HepG2 (cell line): ENCODE results near the gene TBC1D20. TPM values are rescaled to one million over a fixed set of nuclear protein-coding genes. Genes with fewer than 3 reads are reported as not detected.

ENCODE experiments used
- ARID2 ChIP-seq: sonication (generic); formaldehyde crosslinking; IDR thresholded peaks from 2 replicates; pipeline ENCODE4 v1.8.1; 2022; ENCODE audit warnings: mild to moderate bottlenecking, missing genetic modification reagents, borderline replicate concordance
- ATF1 ChIP-seq: IDR thresholded peaks from 2 replicates; pipeline ENCODE4 v1.6.1; 2016; ENCODE audit warnings: mild to moderate bottlenecking, control low read depth
- DR1 ChIP-seq: sonication (generic); formaldehyde crosslinking; IDR thresholded peaks from 2 replicates; pipeline ENCODE4 v1.8.0; 2021; ENCODE audit warnings: mild to moderate bottlenecking, missing genetic modification reagents, inconsistent platforms
- EZH2 ChIP-seq: conservative IDR thresholded peaks from 2 replicates; pipeline ENCODE4 v1.6.1; 2012; ENCODE audit warnings: mild to moderate bottlenecking, low read depth, low read length, moderate library complexity
- FOXP1 ChIP-seq, 2 experiments: fragments of 450-650 bp in 1 of 2; IDR thresholded peaks; 2 replicates each; pipeline ENCODE4 v1.6.1; 2017 to 2018; ENCODE audit warnings: antibody characterized with exemption in 1 of 2
- HHEX ChIP-seq: IDR thresholded peaks from 2 replicates; pipeline ENCODE4 v1.6.1; 2016; ENCODE audit warnings: control low read depth
- IRX3 ChIP-seq: sonication (generic); formaldehyde crosslinking; IDR thresholded peaks from 2 replicates; pipeline ENCODE4 v1.8.1; 2023; ENCODE audit warnings: mild to moderate bottlenecking, low read depth, missing genetic modification reagents, borderline replicate concordance
- MEF2D ChIP-seq: sonication (generic); formaldehyde crosslinking; IDR thresholded peaks from 2 replicates; pipeline ENCODE4 v1.5.1; 2020; ENCODE audit warnings: mild to moderate bottlenecking, missing genetic modification reagents
- NBN ChIP-seq: fragments of 450-650 bp; conservative IDR thresholded peaks from 2 replicates; pipeline ENCODE4 v1.6.1; 2017
- NCOR1 ChIP-seq: fragments of 200-600 bp; sonication (generic); IDR thresholded peaks from 2 replicates; pipeline ENCODE4 v1.7.0; 2017; ENCODE audit warnings: antibody characterized with exemption, low read length, borderline replicate concordance
- PCBP2 ChIP-seq: fragments of 200-400 bp; formaldehyde crosslinking; optimal IDR thresholded peaks from 2 replicates; pipeline ENCODE3; 2018; ENCODE audit warnings: low read length, low read depth; ENCODE audit not compliant: poor library complexity, severe bottlenecking
- SIX1 ChIP-seq: sonication (generic); formaldehyde crosslinking; IDR thresholded peaks from 2 replicates; pipeline ENCODE4 v1.4.0; 2020; ENCODE audit warnings: missing genetic modification reagents, borderline replicate concordance
- SMAD1 ChIP-seq: sonication (generic); formaldehyde crosslinking; IDR thresholded peaks from 2 replicates; pipeline ENCODE4 v1.4.0; 2020; ENCODE audit warnings: missing genetic modification reagents, low read depth, mild to moderate bottlenecking, borderline replicate concordance
- SRF ChIP-seq: IDR thresholded peaks from 2 replicates; pipeline ENCODE4 v1.6.1; 2011; ENCODE audit warnings: mild to moderate bottlenecking, low read depth, low read length, moderate library complexity
- TOPORS ChIP-seq: sonication (generic); formaldehyde crosslinking; IDR thresholded peaks from 2 replicates; pipeline ENCODE4 v1.8.0; 2023; ENCODE audit warnings: mild to moderate bottlenecking, missing genetic modification reagents
- XBP1 ChIP-seq: sonication (generic); formaldehyde crosslinking; IDR thresholded peaks from 2 replicates; pipeline ENCODE4 v1.5.0; 2020; ENCODE audit warnings: missing genetic modification reagents
- ZBTB7B ChIP-seq: sonication (generic); formaldehyde crosslinking; IDR thresholded peaks from 2 replicates; pipeline ENCODE4 v1.4.0; 2020; ENCODE audit warnings: missing genetic modification reagents
- ZNF235 ChIP-seq: sonication (generic); formaldehyde crosslinking; IDR thresholded peaks from 2 replicates; pipeline ENCODE4 v1.8.1; 2023; ENCODE audit warnings: mild to moderate bottlenecking, missing genetic modification reagents, borderline replicate concordance
- ZNF251 ChIP-seq: sonication (generic); formaldehyde crosslinking; IDR thresholded peaks from 2 replicates; pipeline ENCODE4 v1.9.0; 2021; ENCODE audit warnings: mild to moderate bottlenecking, missing genetic modification reagents
- ZNF33B ChIP-seq: sonication (generic); formaldehyde crosslinking; IDR thresholded peaks from 2 replicates; pipeline ENCODE4 v1.5.1; 2020; ENCODE audit warnings: mild to moderate bottlenecking, missing genetic modification reagents
- ZNF543 ChIP-seq: sonication (generic); formaldehyde crosslinking; IDR thresholded peaks from 2 replicates; pipeline ENCODE4 v1.4.0; 2020; ENCODE audit warnings: mild to moderate bottlenecking, missing genetic modification reagents
- ZNF660 ChIP-seq: sonication (generic); formaldehyde crosslinking; IDR thresholded peaks from 2 replicates; pipeline ENCODE4 v1.5.1; 2020; ENCODE audit warnings: mild to moderate bottlenecking, low read depth, missing genetic modification reagents, borderline replicate concordance
- ZSCAN22 ChIP-seq: sonication (generic); formaldehyde crosslinking; IDR thresholded peaks from 2 replicates; pipeline ENCODE4 v1.4.0; 2020; ENCODE audit warnings: mild to moderate bottlenecking, missing genetic modification reagents
- polyA plus RNA-seq, 8 experiments: library from polyadenylated mRNA; depleted of rRNA in 3 of 8; stranded (reverse) in 7 of 8; unstranded in 1 of 8; fragments of >200 nt; fragmentation: Illumina TruSeq in 4 of 8; extraction: Trizol in 4 of 8; gene quantifications; 2 replicates each; pipeline versions ENCODE4 v1.2.1 to v1.2.3, GENCODE V29; 2011 to 2016; ENCODE audit warnings: low read depth in 4 of 8, missing spikeins in 1 of 8, mixed read lengths in 1 of 8; ENCODE audit not compliant: insufficient read depth in 1 of 8
- total RNA-seq, 5 experiments: library from RNA; depleted of rRNA; stranded (reverse); fragments of >200 nt; fragmentation: Illumina TruSeq; extraction: Trizol; gene quantifications; 2 replicates each; pipeline ENCODE4 v1.2.3, GENCODE V29; 2016; ENCODE audit warnings: low read depth in 1 of 5
- TF ChIP-seq, protein P1 (sequence below): IDR thresholded peaks from 2 replicates; pipeline ENCODE4 v1.6.1; 2016; ENCODE audit warnings: control low read depth
- TF ChIP-seq, protein P2 (sequence below): fragments of 450-650 bp; IDR thresholded peaks from 2 replicates; pipeline ENCODE4 v1.6.1; 2016
- TF ChIP-seq, protein P3 (sequence below): sonication (generic); formaldehyde crosslinking; IDR thresholded peaks from 2 replicates; pipeline ENCODE4 v1.9.0; 2021; ENCODE audit warnings: missing genetic modification reagents, mild to moderate bottlenecking, borderline replicate concordance

TBC1D20 gene
- total and polyA plus RNA-seq, 2 of the 13 experiments (the other 11 are each of a cell fraction or from before 2014, with no cell fraction given), result 36.6 to 47.1 TPM

DNA sequence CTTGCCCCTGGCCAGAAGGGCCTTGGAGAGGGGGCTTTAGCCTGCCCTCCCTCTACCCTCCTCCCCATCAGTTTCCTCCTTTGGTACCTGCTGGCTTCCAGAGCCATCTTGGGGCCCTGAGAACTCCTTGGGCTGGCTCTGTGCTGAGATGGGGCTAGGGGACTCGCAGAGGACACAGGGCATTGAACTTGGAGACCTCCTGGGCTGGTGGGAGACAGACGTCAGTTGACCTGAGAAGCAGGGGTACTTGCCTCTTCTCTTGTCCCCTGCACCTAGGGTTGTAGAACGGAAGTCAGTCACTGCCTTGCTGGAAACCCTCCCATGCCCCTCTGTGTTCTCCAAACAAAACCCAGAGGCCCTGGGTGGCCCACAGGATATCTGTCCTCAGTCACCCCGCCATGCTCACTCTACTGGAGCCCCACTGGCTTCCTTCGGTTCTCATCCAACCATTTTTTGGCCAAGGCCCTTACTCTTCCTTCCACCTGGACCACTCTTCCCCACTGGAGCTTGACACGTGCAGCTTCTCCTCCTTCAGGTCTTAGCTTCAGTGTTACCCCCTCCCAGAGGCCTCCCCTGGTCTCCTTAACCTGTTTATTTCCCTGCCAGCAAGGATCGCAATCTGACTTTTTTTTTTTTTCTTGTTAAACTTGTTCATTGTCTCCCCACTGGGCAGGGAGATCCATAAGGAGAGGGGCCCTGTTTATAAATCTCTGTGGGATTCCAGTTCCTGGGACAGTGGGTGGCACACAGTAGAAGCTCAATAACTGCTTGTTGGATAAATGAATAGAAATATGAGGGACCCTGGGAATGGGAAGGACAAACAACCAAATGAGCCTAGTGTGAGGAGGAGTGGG, 53.3 kb downstream of the TBC1D20 start (continued):
- TF ChIP-seq, protein P1, sequence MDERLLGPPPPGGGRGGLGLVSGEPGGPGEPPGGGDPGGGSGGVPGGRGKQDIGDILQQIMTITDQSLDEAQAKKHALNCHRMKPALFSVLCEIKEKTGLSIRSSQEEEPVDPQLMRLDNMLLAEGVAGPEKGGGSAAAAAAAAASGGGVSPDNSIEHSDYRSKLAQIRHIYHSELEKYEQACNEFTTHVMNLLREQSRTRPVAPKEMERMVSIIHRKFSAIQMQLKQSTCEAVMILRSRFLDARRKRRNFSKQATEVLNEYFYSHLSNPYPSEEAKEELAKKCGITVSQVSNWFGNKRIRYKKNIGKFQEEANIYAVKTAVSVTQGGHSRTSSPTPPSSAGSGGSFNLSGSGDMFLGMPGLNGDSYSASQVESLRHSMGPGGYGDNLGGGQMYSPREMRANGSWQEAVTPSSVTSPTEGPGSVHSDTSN, result no peak
- TF ChIP-seq TOPORS (CRISPR knock-in tag), result peak; percentile 50; the same call in 1 of the 2 replicates
- TF ChIP-seq ZBTB7B (CRISPR knock-in tag), result no peak; the same call in none of the 2 replicates
- no peak for TF ChIP-seq NCOR1
- TF ChIP-seq FOXP1 (IDR thresholded peaks at IDR 0.05), result no peak
- TF ChIP-seq FOXP1 (CRISPR knock-in tag; IDR thresholded peaks at IDR 0.05), result no peak
- TF ChIP-seq MEF2D (CRISPR knock-in tag), result peak; percentile 10; the same call in 1 of the 2 replicates
- TF ChIP-seq NBN, result no peak
- peak; percentile 36; the same call in 1 of the 2 replicates for TF ChIP-seq SIX1 (CRISPR knock-in tag)
- TF ChIP-seq ZNF235, result no peak
- TF ChIP-seq ZNF33B, result no peak
- no peak; the same call in 1 of the 2 replicates for TF ChIP-seq SMAD1 (CRISPR knock-in tag)
- no peak for TF ChIP-seq DR1
- TF ChIP-seq ZNF251, result peak; percentile 89; the same call in 1 of the 2 replicates
- TF ChIP-seq, protein P2, sequence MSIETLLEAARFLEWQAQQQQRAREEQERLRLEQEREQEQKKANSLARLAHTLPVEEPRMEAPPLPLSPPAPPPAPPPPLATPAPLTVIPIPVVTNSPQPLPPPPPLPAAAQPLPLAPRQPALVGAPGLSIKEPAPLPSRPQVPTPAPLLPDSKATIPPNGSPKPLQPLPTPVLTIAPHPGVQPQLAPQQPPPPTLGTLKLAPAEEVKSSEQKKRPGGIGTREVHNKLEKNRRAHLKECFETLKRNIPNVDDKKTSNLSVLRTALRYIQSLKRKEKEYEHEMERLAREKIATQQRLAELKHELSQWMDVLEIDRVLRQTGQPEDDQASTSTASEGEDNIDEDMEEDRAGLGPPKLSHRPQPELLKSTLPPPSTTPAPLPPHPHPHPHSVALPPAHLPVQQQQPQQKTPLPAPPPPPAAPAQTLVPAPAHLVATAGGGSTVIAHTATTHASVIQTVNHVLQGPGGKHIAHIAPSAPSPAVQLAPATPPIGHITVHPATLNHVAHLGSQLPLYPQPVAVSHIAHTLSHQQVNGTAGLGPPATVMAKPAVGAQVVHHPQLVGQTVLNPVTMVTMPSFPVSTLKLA, result peak; percentile 55; the same call in 1 of the 2 replicates
- no peak for TF ChIP-seq HHEX (CRISPR knock-in tag)
- 0 out of 2 replicates have a peak, but pooled peaks have one; percentile 24 for TF ChIP-seq ZSCAN22 (CRISPR knock-in tag)
- TF ChIP-seq XBP1 (CRISPR knock-in tag), result no peak
- TF ChIP-seq, protein P3, sequence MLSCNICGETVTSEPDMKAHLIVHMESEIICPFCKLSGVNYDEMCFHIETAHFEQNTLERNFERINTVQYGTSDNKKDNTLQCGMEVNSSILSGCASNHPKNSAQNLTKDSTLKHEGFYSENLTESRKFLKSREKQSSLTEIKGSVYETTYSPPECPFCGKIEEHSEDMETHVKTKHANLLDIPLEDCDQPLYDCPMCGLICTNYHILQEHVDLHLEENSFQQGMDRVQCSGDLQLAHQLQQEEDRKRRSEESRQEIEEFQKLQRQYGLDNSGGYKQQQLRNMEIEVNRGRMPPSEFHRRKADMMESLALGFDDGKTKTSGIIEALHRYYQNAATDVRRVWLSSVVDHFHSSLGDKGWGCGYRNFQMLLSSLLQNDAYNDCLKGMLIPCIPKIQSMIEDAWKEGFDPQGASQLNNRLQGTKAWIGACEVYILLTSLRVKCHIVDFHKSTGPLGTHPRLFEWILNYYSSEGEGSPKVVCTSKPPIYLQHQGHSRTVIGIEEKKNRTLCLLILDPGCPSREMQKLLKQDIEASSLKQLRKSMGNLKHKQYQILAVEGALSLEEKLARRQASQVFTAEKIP, result no peak
- TF ChIP-seq EZH2, result no peak
- TF ChIP-seq ARID2 (CRISPR knock-in tag), result peak; percentile 95; the same call in 1 of the 2 replicates
- no peak for TF ChIP-seq SRF
- TF ChIP-seq ZNF660 (CRISPR knock-in tag), result no peak; the same call in none of the 2 replicates
- peak; percentile 20 for TF ChIP-seq ZNF543 (CRISPR knock-in tag)
- peak; percentile 53; the same call in 1 of the 2 replicates for TF ChIP-seq IRX3
- TF ChIP-seq PCBP2, result no peak
- TF ChIP-seq ATF1 (CRISPR knock-in tag), result no peak
